Keratinocyte (primary cell): Measurements from ENCODE around the gene TEAD4. TPM values are rescaled to one million over a fixed set of nuclear protein-coding genes. Genes with fewer than 3 reads are reported as not detected.
A peak's percentile ranks its signal among the peaks of the same experiment; 100 is the strongest.

Source experiments
- DNase-seq: peaks from one replicate; pipeline ENCODE4 v3.0.0-alpha.2; 2011; ENCODE audit warnings: low read depth, missing footprints, low spot score
- FAIRE-seq: peaks from 2 replicates; lab custom pipeline; 2011; peaks lifted over from hg19 to GRCh38; lab: Jason Lieb, UNC
- H2AFZ ChIP-seq: 2 replicates; pipeline ENCODE4 v1.6.0; 2012; ENCODE audit warnings: low read length, control low read depth, inconsistent platforms; ENCODE audit not compliant: control insufficient read depth
- H3K27ac ChIP-seq: 2 replicates; pipeline ENCODE4 v1.5.1; 2011; ENCODE audit warnings: low read length; ENCODE audit not compliant: control insufficient read depth, insufficient read depth
- H3K27me3 ChIP-seq: 3 replicates; pipeline ENCODE4 v1.6.0; 2011; ENCODE audit warnings: low read length; ENCODE audit not compliant: control insufficient read depth, insufficient read depth; ENCODE audit errors: extremely low read depth
- H3K36me3 ChIP-seq, 2 experiments: 2 replicates in 1 of 2; 3 replicates in 1 of 2; pipeline ENCODE4 v1.5.1; 2011; ENCODE audit warnings: low read length in 2 of 2, mild to moderate bottlenecking in 1 of 2; ENCODE audit not compliant: control insufficient read depth in 2 of 2, insufficient read depth in 2 of 2; ENCODE audit errors: extremely low read depth in 1 of 2
- H3K4me1 ChIP-seq: 3 replicates; pipeline ENCODE4 v1.5.1; 2011; ENCODE audit warnings: low read length; ENCODE audit not compliant: control insufficient read depth, insufficient read depth; ENCODE audit errors: extremely low read depth
- H3K4me2 ChIP-seq: 3 replicates; pipeline ENCODE4 v1.6.0; 2011; ENCODE audit warnings: low read depth, low read length; ENCODE audit not compliant: control insufficient read depth, insufficient read depth; ENCODE audit errors: extremely low read depth
- H3K4me3 ChIP-seq, 3 experiments: fragments of 200-600 bp in 1 of 3; sonication (generic) in 1 of 3; 2 replicates in 2 of 3; 3 replicates in 1 of 3; pipeline ENCODE4 v1.5.1; 2011 to 2016; ENCODE audit warnings: low read length in 3 of 3, mild to moderate bottlenecking in 3 of 3, control low read depth in 2 of 3, inconsistent platforms in 1 of 3, low read depth in 1 of 3, mixed read lengths in 1 of 3, mixed run types in 1 of 3, moderate library complexity in 1 of 3; ENCODE audit not compliant: control insufficient read depth in 2 of 3, insufficient read depth in 2 of 3; ENCODE audit errors: extremely low read depth in 1 of 3
- H3K79me2 ChIP-seq: 2 replicates; pipeline ENCODE4 v1.6.0; 2012; ENCODE audit warnings: low read length; ENCODE audit not compliant: control insufficient read depth, insufficient read depth
- H3K9ac ChIP-seq: 3 replicates; pipeline ENCODE4 v1.6.0; 2011; ENCODE audit warnings: low read length; ENCODE audit not compliant: control insufficient read depth, insufficient read depth; ENCODE audit errors: extremely low read depth
- H3K9me1 ChIP-seq: 3 replicates; pipeline ENCODE4 v1.6.0; 2011; ENCODE audit warnings: low read length; ENCODE audit not compliant: control insufficient read depth, insufficient read depth; ENCODE audit errors: extremely low read depth
- H3K9me3 ChIP-seq: 2 replicates; pipeline ENCODE4 v1.5.1; 2012; ENCODE audit warnings: low read depth, low read length; ENCODE audit not compliant: control insufficient read depth
- H4K20me1 ChIP-seq: 3 replicates; pipeline ENCODE4 v1.6.0; 2011; ENCODE audit warnings: low read length; ENCODE audit not compliant: control insufficient read depth, insufficient read depth; ENCODE audit errors: extremely low read depth
- EZH2 ChIP-seq: IDR thresholded peaks from one replicate; pipeline ENCODE4 v1.6.1; 2012; ENCODE audit warnings: inconsistent platforms, mild to moderate bottlenecking, low read length, moderate library complexity
- dilution Hi-C: fragments of 300-500 bp; cut with MboI; formaldehyde crosslinking; loops from one replicate; pipeline ENCODE4 v1.7.0; 2020; ENCODE audit warnings: low sequenced_read_pairs; ENCODE audit not compliant: extremely low pct_ligation_motif_present
- polyA plus RNA-seq, 5 experiments: library from polyadenylated mRNA; depleted of rRNA in 3 of 5; stranded (reverse) in 3 of 5; stranded (forward) in 1 of 5; unstranded in 1 of 5; fragments of >200 nt; gene quantifications; 1 replicate in 1 of 5; 2 replicates in 3 of 5; 3 replicates in 1 of 5; pipeline versions ENCODE4 v1.2.1 to v1.2.3, GENCODE V29; 2011 to 2012; ENCODE audit warnings: missing spikeins in 2 of 5, low read depth in 1 of 5, low replicate concordance in 1 of 5
- TF ChIP-seq, protein P1 (sequence below), 3 experiments: IDR thresholded peaks in 1 of 3; conservative IDR thresholded peaks in 1 of 3; optimal IDR thresholded peaks in 1 of 3; 2 replicates in 2 of 3; 3 replicates in 1 of 3; pipeline versions ENCODE3 to v1.5.1; 2011; ENCODE audit warnings: low read length in 3 of 3, mild to moderate bottlenecking in 3 of 3, moderate library complexity in 2 of 3, control low read depth in 1 of 3, inconsistent platforms in 1 of 3; ENCODE audit not compliant: insufficient read depth in 2 of 3; ENCODE audit errors: extremely low read depth in 1 of 3

TEAD4 gene
- polyA plus RNA-seq, 1 donor (not counting 4 experiments of a cell fraction or from before 2014, with no cell fraction given): 8.1 TPM

GRCh38 chr12:2960996-2961616 is 1.9 kb downstream of the TEAD4 start:
- TF ChIP-seq, protein P1, sequence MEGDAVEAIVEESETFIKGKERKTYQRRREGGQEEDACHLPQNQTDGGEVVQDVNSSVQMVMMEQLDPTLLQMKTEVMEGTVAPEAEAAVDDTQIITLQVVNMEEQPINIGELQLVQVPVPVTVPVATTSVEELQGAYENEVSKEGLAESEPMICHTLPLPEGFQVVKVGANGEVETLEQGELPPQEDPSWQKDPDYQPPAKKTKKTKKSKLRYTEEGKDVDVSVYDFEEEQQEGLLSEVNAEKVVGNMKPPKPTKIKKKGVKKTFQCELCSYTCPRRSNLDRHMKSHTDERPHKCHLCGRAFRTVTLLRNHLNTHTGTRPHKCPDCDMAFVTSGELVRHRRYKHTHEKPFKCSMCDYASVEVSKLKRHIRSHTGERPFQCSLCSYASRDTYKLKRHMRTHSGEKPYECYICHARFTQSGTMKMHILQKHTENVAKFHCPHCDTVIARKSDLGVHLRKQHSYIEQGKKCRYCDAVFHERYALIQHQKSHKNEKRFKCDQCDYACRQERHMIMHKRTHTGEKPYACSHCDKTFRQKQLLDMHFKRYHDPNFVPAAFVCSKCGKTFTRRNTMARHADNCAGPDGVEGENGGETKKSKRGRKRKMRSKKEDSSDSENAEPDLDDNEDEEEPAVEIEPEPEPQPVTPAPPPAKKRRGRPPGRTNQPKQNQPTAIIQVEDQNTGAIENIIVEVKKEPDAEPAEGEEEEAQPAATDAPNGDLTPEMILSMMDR (optimal IDR thresholded peaks at IDR 0.05 in 1 of 3, IDR thresholded peaks at IDR 0.05 in 1 of 3, conservative IDR thresholded peaks at IDR 0.05 in 1 of 3; ENCODE audit: extremely low read depth in 1 of 3, insufficient read depth in 2 of 3, low read length in 3 of 3): no peak
- no peak for TF ChIP-seq EZH2
- H3K9me3 ChIP-seq: no peaks in the 10 kb centered on the region
- FAIRE-seq (peak; percentile 32), DNase-seq (no peak)
- peak overlapping the region in 2 of 3 experiments; percentile 76 to 78 for H3K4me3 ChIP-seq
- no peaks in the 10 kb centered on the region for H4K20me1 ChIP-seq
- no peak overlapping the region for H2AFZ ChIP-seq
- no peaks in the 10 kb centered on the region for H3K9me1 ChIP-seq
- peak overlapping the region; percentile 74 for H3K9ac ChIP-seq
- H3K27ac ChIP-seq: no peak overlapping the region
- peaks cover 24% of the 10 kb centered on the region for H3K4me1 ChIP-seq
- no peaks in the 10 kb centered on the region for H3K27me3 ChIP-seq
- H3K79me2 ChIP-seq: peaks cover 23% of the 10 kb centered on the region
- peaks cover 0 to 4% of the 10 kb centered on the region in 2 experiments for H3K36me3 ChIP-seq
- dilution Hi-C loops: no loop called here
- peak overlapping the region; percentile 98 for H3K4me2 ChIP-seq

- peaks cover 23% of the 10 kb centered on the region for H3K79me2 ChIP-seq
- no peak overlapping the region for H3K4me3 ChIP-seq
- peaks cover 24% of the 10 kb centered on the region for H3K4me1 ChIP-seq
- peaks cover 0 to 4% of the 10 kb centered on the region in 2 experiments for H3K36me3 ChIP-seq
- no peak for TF ChIP-seq EZH2
- TF ChIP-seq, protein P1 (optimal IDR thresholded peaks at IDR 0.05 in 1 of 3, IDR thresholded peaks at IDR 0.05 in 1 of 3, conservative IDR thresholded peaks at IDR 0.05 in 1 of 3; ENCODE audit: extremely low read depth in 1 of 3, insufficient read depth in 2 of 3, low read length in 3 of 3): no peak
- no peak for FAIRE-seq
- H3K27ac ChIP-seq: no peak overlapping the region
- H3K4me2 ChIP-seq: no peak overlapping the region
- no peak overlapping the region for H2AFZ ChIP-seq
- no peaks in the 10 kb centered on the region for H3K9me3 ChIP-seq
- dilution Hi-C loops: no loop called here
- H3K9ac ChIP-seq: no peak overlapping the region
- H4K20me1 ChIP-seq: no peaks in the 10 kb centered on the region
- no peak for DNase-seq
- H3K27me3 ChIP-seq: no peaks in the 10 kb centered on the region
- no peaks in the 10 kb centered on the region for H3K9me1 ChIP-seq
Measured at GRCh38 chr12:2961705-2962104, 2.5 kb downstream of the TEAD4 start.
